ENCODE data around the gene KRT28. TPM values are rescaled to one million over a fixed set of nuclear protein-coding genes. Genes with fewer than 3 reads are reported as not detected.

The KRT28 gene
- total and polyA plus RNA-seq, 2 donors (not counting 1 experiment from before 2014, with no cell fraction given): not detected

DNA sequence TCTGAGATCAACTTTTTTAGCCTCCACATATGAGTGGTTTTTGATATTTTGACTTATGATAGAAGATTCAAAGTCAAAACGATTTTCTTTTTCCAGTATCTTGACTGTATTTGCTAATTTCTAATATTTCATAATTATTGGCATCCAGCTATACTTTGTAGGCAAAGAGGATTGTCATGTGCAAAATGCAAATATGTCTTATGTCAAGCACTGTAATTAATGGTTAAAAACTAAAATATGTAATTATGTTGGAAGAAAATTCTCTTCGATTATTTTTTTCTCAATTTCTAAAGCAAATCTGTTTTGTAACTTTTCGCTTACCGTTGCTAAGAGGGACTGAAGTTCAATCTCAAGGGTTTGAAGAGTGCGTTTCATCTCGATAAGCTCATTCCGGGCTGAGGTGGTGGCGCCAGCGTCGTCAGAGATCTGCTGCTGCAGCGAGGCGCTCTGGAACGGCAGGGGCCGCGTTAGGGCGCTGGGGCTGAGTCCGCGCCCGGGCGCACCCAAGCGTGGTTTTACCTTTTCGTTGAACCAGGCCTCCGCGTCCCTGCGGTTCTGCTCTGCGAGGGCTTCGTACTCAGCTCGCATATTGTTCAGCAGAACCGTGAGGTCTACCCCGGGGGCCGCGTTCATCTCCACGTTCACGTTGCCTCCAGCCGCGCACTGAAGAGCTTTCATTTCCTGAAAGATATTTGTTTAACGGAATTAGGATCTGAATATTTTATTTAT, 20.4 kb downstream of the KRT28 start:
- Histone ChIP-seq H3K4me1 (ENCODE audit: control insufficient read depth, extremely low read depth, insufficient read depth, low read length) (no peaks in the 10 kb centered on the region), H2AFZ (ENCODE audit: low read length) (no peak overlapping the region), H3K9ac (ENCODE audit: insufficient read depth, low read length) (no peak overlapping the region), H3K36me3 (ENCODE audit: control insufficient read depth, insufficient read depth, low read length) (no peaks in the 10 kb centered on the region), H3K9me3 (ENCODE audit: control insufficient read depth, insufficient read depth, low read depth, low read length) (no peaks in the 10 kb centered on the region), H4K20me1 (ENCODE audit: control insufficient read depth, extremely low read depth, insufficient read depth, low read length) (no peaks in the 10 kb centered on the region), H3K4me2 (ENCODE audit: extremely low read depth, insufficient read depth, low read length) (no peak overlapping the region), H3K27me3 (ENCODE audit: control insufficient read depth, insufficient read depth, low read length) (peaks cover 20% of the 10 kb centered on the region), H3K27ac (ENCODE audit: insufficient read depth, low read length) (no peak overlapping the region), H3K4me3 (replicated peaks in 1 of 4; ENCODE audit: control extremely low read depth in 1 of 4, insufficient read depth in 1 of 4, low read depth in 3 of 4, low read length in 4 of 4) (peak overlapping the region in 1 of 4 experiments; percentile 30), H3K79me2 (ENCODE audit: control insufficient read depth, insufficient read depth, low read length) (no peaks in the 10 kb centered on the region)
- DNase-seq (ENCODE audit: low read depth in 2 of 2): peak in 1 of 2 donors; percentile 6
- TF ChIP-seq, protein P1, sequence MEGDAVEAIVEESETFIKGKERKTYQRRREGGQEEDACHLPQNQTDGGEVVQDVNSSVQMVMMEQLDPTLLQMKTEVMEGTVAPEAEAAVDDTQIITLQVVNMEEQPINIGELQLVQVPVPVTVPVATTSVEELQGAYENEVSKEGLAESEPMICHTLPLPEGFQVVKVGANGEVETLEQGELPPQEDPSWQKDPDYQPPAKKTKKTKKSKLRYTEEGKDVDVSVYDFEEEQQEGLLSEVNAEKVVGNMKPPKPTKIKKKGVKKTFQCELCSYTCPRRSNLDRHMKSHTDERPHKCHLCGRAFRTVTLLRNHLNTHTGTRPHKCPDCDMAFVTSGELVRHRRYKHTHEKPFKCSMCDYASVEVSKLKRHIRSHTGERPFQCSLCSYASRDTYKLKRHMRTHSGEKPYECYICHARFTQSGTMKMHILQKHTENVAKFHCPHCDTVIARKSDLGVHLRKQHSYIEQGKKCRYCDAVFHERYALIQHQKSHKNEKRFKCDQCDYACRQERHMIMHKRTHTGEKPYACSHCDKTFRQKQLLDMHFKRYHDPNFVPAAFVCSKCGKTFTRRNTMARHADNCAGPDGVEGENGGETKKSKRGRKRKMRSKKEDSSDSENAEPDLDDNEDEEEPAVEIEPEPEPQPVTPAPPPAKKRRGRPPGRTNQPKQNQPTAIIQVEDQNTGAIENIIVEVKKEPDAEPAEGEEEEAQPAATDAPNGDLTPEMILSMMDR (conservative IDR thresholded peaks at IDR 0.05 in 1 of 2, IDR thresholded peaks at IDR 0.05 in 1 of 2; ENCODE audit: low read depth in 1 of 2, low read length in 2 of 2): no peak

DNA sequence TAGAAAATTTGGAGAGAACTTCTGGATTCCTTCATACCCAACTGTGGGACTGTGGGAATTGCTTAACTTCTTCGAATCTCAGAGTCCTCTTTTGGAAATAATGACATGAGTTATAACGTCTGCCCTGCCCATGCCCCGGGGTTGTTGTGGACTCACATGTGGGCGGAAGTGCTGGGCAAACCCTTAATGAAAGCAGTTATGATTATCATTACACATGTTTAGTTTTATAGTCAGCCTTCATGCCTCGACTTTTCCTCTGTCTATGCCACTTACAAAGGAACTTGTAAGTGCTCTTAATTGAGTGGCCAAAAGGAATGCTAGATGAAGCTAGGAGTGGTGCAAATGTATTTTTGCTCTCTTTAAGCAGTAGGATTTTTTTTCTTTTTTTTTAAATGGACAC, 21.3 kb downstream of the KRT28 start:
- no peak overlapping the region for H3K4me3 ChIP-seq (replicated peaks in 1 of 4; ENCODE audit: control extremely low read depth in 1 of 4, insufficient read depth in 1 of 4, low read depth in 3 of 4, low read length in 4 of 4)
- TF ChIP-seq, protein P1 (conservative IDR thresholded peaks at IDR 0.05 in 1 of 2, IDR thresholded peaks at IDR 0.05 in 1 of 2; ENCODE audit: low read depth in 1 of 2, low read length in 2 of 2): no peak
- TF ChIP-seq EZH2 (IDR thresholded peaks at IDR 0.05; ENCODE audit: low read length, missing control alignments): no peak
- H3K27me3 ChIP-seq (ENCODE audit: control insufficient read depth, insufficient read depth, low read length): peaks cover 20% of the 10 kb centered on the region

DNA sequence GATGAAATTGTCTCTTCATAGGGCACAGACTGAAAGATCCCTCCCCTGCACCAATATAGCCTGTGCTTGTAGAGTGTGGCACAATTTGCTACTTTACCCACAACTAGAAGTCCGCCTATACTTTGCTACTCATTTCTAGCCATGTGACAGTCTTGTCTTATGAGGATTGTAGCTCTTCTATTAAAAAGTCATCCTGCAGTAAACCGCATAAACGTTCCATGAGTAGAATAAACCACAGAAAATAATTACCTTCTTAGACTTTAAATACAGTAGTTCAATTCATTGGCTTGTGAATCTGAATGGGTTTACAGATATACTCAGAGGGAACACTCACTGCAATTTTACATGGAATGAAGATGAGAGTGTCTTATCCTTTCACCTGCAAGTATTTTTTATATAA, 21.8 kb downstream of the KRT28 start:
- peaks cover 20% of the 10 kb centered on the region for H3K27me3 ChIP-seq (ENCODE audit: control insufficient read depth, insufficient read depth, low read length)
- no peak for DNase-seq (ENCODE audit: low read depth in 2 of 2)
- H3K9me3 ChIP-seq (ENCODE audit: control insufficient read depth, insufficient read depth, low read depth, low read length): no peaks in the 10 kb centered on the region
- no peaks in the 10 kb centered on the region for H3K79me2 ChIP-seq (ENCODE audit: control insufficient read depth, insufficient read depth, low read length)
- H3K9ac ChIP-seq (ENCODE audit: insufficient read depth, low read length): no peak overlapping the region
- H3K27ac ChIP-seq (ENCODE audit: insufficient read depth, low read length): no peak overlapping the region
- no peaks in the 10 kb centered on the region for H3K4me1 ChIP-seq (ENCODE audit: control insufficient read depth, extremely low read depth, insufficient read depth, low read length)
- TF ChIP-seq, protein P1 (conservative IDR thresholded peaks at IDR 0.05 in 1 of 2, IDR thresholded peaks at IDR 0.05 in 1 of 2; ENCODE audit: low read depth in 1 of 2, low read length in 2 of 2): no peak
- TF ChIP-seq EZH2 (IDR thresholded peaks at IDR 0.05; ENCODE audit: low read length, missing control alignments): no peak
- H3K36me3 ChIP-seq (ENCODE audit: control insufficient read depth, insufficient read depth, low read length): no peaks in the 10 kb centered on the region
- no peaks in the 10 kb centered on the region for H4K20me1 ChIP-seq (ENCODE audit: control insufficient read depth, extremely low read depth, insufficient read depth, low read length)
- H3K4me3 ChIP-seq (replicated peaks in 1 of 4; ENCODE audit: control extremely low read depth in 1 of 4, insufficient read depth in 1 of 4, low read depth in 3 of 4, low read length in 4 of 4): no peak overlapping the region
- H2AFZ ChIP-seq (ENCODE audit: low read length): no peak overlapping the region
- H3K4me2 ChIP-seq (ENCODE audit: extremely low read depth, insufficient read depth, low read length): no peak overlapping the region

More for the DNA sequence above, 21.3 kb downstream of the KRT28 start:
- Histone ChIP-seq H3K27ac (ENCODE audit: insufficient read depth, low read length) (no peak overlapping the region), H2AFZ (ENCODE audit: low read length) (no peak overlapping the region), H4K20me1 (ENCODE audit: control insufficient read depth, extremely low read depth, insufficient read depth, low read length) (no peaks in the 10 kb centered on the region), H3K4me2 (ENCODE audit: extremely low read depth, insufficient read depth, low read length) (no peak overlapping the region), H3K9me3 (ENCODE audit: control insufficient read depth, insufficient read depth, low read depth, low read length) (no peaks in the 10 kb centered on the region), H3K36me3 (ENCODE audit: control insufficient read depth, insufficient read depth, low read length) (no peaks in the 10 kb centered on the region), H3K79me2 (ENCODE audit: control insufficient read depth, insufficient read depth, low read length) (no peaks in the 10 kb centered on the region), H3K9ac (ENCODE audit: insufficient read depth, low read length) (no peak overlapping the region), H3K4me1 (ENCODE audit: control insufficient read depth, extremely low read depth, insufficient read depth, low read length) (no peaks in the 10 kb centered on the region)
- no peak for DNase-seq (ENCODE audit: low read depth in 2 of 2)

All from fibroblast of lung (primary cell).